Activated CD4-positive, alpha-beta T cell treated with anti-CD3 and anti-CD28 coated beads, Interleukin-2, Interleukin-4, amounts not matched to agents 100 ng/mL and 50 ng/mL, durations not matched to agents 16 hours and 8 hours (primary cell): Measurements from ENCODE around the gene TTBK1.

Experiments
- DNase-seq: peaks from one replicate; pipeline ENCODE4 v3.0.0-alpha.2; 2020; ENCODE audit warnings: low spot score

The TTBK1 gene

DNA sequence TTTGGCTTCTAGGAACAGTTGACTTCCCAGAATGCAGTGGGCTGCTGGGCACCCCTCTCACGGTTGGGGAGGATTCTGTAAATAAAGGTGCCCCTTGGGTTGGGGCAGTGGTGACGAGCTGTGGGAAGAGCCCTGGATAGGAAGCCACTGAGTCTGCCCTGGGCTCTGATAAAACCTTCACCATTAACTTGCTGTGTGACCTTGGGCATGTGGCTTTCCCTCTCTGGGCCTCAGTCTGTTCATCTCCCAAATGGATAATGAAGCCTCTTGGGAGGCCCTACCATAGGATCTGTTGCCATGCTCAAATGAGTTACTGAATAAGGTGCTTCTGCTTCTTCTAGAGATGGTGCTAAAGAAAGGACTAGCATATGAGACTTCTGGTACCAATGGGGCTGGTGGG, 61.6 kb downstream of the TTBK1 start:
- no peak for DNase-seq

GRCh38 chr6:43306086-43306485, 62.8 kb downstream of the TTBK1 start:
- DNase-seq = no peak

DNA sequence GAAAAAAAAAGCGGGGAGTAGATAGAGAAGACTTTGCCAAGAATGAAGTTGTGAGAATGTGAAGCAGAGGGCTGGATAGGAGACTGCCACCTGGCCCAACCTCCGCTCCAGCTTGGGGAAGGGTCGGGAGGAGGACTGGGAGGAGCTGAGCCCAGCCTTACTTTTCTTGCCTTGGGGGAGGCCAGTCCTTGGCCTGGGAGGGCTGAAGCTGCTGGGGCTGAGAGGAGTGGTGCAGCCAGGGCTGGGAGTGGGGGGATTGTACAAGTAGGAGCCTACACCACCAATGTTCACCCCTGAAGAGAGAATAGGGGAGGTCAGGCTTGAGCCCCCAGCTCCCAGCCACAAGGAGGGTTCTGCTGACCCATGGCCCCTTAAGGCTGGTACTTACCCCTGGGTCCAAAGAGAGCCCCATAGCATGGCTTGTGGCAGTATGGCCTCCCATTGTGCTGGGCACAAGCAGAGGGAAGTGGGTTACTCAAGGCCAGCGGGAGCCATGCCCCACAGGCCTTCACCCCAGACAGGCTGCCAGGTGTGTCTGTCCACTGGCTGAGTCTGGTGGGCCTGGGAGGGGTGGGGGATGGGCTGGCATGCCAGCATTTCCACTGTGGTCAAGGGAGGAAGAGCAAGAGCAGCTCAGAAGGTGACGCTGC, 64.3 kb downstream of the TTBK1 start:
- DNase-seq = no peak

GRCh38 chr6:43308101-43308989, 65.1 kb downstream of the TTBK1 start, which contains the start of gene CRIP3:
Gene CRIP3 (minus strand): TSS chr6:43308826. CDS start chr6:43308792, 34 bp downstream.
- peak; percentile 36 for DNase-seq

DNA sequence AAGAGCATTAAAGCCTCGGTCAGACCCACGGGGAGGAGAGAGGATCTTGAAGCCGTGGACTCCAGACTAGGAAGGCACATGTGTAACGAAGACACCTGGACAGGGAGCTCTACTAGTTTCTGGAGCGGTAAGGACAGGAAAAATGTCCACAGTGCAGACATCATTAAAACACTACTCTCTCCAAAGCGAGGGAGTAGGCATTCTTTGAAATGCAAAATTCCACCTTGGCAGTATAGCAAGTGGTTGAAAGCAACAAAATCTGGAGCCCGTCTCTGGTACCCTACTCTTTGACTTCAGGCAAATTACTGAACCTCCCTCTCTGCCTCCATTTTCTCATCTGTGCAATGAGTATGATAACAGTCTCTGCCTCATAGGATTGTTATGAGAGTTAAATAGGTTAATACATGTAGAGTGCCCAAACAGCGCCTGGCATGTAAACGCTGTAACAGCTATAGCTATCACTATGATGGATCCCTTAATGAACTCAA, 65.8 kb downstream of the TTBK1 start:
- no peak for DNase-seq

DNA sequence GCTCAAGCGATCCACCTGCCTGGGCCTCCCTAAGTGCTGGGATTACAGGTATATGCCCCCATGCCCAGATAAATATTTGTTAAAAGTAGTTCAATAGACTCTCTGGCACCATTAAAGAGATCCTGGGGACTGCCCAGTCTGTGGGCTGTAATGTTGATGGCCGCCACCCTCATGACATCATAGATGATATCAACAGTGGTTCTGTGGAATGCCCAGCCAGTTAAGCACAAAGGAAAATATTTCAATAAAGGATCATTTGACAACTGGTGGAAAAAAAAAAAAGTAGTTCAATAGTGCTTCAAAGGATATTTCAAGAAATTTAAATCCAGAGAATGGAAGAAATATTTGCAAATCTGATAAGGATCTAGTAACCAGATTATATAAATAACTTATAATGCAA, 66.9 kb downstream of the TTBK1 start:
- no peak for DNase-seq

- DNase-seq = no peak
Measured at GRCh38 chr6:43310624-43311023, 67.3 kb downstream of the TTBK1 start.

DNA sequence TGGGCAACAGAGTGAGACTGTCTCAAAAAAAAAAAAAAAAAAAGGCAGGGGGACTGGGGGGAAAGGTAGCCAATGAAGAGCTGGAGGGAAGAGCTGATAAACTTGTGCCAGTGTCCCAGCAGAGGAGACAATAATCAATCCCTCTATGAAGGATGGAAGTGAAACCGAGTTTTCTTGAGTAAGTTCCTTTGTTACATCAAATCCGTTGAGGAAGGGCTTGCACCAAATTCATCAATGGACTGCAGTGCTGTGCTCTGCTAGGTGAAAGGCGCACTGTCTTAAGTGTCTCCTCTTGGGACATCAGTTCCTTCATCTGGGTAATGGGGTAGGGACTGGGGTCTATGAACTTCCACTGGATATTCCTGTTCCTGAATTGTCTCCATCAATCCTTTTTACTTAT, 68.4 kb downstream of the TTBK1 start:
- DNase-seq = no peak

DNA sequence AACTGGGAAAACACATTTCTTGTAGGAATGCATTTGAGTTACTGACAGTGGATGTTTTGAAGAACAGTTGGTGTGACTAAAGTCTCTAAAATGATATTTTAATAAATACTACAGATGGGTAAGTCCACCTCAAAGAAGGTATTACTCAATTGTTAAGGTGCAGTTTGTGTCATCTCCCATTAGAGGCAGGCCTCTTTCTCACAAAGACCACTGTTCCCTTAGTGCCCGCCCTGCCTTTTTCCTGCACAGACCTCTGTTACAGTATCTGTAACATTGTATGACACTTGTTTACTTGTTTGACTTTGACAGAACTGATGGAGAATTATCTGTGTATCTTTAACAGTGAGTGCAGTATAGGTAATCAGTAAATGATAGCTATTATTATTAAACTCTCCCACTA, 70.5 kb downstream of the TTBK1 start:
- DNase-seq = no peak

DNA sequence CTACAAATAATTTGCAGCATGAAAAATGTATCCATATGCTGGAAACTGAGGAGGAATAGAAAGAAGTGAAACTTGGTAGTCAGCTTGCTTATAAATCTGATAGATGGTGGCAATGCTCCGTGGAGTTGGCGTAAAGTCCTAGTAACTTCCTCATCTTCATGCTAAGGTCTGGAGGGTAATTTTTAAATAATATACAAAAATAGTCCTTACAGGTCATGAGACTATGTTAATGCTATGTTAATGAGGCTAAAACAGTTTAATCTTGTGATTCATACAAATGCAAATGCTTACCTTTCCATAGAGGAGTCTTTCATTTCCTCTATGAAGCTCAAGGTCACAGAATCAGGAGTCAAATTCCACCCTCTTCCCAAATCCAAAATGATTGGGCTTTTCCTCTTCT, 74.7 kb downstream of the TTBK1 start:
- no peak for DNase-seq

DNA sequence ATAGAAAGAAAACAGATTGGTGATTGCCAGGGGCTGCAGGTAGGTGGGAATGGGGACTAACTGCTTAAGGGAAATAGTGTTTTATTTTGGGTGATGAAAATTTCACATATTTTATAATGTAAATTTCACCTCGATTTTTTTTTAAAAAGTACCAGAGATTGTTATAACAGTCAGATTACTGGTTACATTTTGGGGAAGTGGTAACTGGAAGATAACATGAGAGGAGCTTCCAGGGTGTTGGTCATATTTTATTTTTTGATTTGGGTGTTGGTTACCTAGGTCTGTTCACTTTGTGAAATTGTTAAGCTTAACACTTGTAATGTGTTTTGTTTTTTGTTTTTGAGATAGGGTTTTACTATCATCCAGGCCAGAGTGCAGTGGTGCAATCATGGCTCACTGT, 82.6 kb downstream of the TTBK1 start:
- no peak for DNase-seq

- no peak for DNase-seq
Measured at GRCh38 chr6:43328528-43328927, 85.2 kb downstream of the TTBK1 start.

DNA sequence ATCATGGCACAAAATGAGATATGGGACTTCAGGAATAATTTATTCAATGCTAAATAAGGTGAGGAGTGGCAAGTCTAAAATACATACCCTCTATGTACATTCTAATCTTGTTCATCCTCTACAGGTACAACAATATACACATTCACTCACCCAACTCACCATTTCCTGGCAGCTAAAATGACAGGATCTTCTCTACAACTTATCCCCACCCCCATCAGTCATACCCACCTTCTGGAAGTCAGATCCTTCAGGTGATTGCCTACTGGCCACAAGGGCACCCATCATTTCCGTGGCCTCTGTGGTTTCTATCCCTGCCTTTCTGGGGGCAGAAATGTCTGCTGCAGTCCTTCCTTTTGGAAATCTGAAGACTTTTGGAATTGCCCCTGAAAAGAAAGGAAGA, 88.2 kb downstream of the TTBK1 start:
- no peak for DNase-seq

DNA sequence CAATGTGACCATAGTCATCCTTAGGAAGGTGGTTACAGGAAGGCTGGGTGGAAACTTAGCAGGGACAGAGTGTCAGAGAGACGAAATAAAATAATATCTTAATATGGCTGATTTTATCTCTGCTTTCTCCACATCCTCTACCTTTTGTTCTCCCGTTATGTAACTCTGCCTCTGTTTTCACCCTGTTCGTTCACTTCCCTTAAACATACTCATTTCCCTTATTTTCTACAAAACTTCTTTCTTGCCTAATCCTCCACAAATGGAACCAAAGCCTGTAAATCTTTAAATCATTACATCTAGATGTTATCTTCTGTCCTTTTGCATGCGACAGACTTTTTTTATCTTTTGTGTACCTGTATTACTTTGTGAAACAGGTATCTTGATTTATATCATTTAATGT, 88.6 kb downstream of the TTBK1 start:
- DNase-seq = no peak

- DNase-seq = no peak
Measured at GRCh38 chr6:43334466-43335095, 91.3 kb downstream of the TTBK1 start.

DNA sequence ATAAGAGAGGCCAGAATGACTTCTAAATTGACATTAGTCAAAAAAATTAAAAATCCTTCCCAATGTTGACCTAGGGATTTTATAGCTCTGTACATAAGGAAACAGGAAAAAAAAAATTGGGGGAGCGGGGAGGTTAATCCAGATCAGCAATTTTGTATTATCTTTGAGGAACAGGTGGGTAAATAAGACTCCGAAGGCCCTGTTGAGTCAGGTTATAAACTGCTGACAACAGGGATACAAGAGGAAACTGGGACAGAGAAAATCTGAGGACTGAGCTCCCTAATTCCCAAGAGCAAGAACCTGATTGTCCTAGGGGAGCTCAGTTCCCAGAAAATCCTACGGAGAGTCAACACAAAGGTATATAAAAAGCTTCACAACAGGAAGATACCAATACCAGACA, 92.2 kb downstream of the TTBK1 start:
- DNase-seq = no peak

- no peak for DNase-seq
Measured at GRCh38 chr6:43336382-43336781, 93.1 kb downstream of the TTBK1 start.
